ENCODE results near the gene TMC1.

TMC1 gene

DNA sequence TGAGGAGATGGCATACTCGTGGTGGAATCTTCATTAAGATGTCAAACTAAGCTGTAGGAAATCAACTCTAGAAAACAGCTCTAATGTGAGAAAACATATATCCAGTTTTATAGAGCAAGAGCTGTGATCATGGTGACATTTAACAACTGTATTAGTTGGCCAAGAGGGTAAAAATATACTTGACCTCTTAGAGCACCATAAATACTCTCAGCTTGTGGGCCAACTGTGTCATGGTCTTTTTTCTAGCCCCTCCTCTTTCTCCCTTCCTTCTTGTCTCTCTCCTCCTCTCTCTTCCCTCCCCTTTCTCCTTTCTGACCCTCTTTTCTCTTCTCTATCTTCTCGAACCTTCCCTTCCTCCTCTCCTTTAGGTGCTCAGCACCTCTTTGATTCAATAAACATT, 54.7 kb downstream of the TMC1 start:
- no peak for DNase-seq

DNA sequence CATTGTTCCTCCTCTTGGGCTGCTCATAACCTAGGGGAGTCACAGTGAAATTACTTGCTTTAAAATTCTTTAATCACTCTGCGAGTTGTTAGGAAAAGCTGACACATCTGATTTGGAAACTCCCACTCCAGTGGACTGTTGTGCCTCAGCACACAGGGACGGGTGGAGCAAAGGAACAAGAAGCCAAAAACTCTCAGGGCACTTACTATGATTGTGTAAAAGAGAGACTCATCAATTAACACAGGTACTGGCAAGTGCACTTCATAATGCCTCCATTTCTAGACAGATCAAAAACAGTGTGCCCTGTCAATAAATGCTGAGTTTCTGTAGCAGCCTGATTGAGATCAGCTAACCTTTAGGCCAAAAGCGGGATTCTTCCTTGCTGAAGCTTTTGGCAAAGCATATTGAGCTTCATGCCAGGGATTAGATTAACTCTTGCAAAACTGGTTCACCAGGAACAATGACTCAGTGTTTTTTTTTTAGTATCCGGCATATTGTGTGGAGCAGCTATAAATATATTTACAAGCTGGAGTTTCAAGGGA, 55.9 kb downstream of the TMC1 start:
- no peak for DNase-seq

DNA sequence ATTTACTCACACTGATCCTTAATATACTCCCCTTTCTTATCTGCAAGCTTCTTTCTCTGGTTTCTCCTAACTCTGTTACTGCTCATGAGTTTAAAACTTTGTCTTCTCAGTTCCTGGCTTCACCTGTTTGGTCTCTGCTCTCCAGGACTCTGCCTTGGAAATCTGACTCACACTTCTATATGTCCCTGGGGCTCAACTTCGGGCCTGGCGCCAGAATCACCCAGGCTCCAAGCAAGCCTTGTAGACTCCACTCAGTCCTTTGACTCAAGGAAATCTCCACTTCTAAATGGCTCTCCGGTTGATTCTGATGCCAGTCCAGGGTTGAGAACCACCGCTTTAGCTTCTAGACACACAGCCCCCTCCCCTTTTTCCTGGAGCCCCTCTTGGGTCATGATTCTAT, 57.8 kb downstream of the TMC1 start:
- no peak for DNase-seq

DNA sequence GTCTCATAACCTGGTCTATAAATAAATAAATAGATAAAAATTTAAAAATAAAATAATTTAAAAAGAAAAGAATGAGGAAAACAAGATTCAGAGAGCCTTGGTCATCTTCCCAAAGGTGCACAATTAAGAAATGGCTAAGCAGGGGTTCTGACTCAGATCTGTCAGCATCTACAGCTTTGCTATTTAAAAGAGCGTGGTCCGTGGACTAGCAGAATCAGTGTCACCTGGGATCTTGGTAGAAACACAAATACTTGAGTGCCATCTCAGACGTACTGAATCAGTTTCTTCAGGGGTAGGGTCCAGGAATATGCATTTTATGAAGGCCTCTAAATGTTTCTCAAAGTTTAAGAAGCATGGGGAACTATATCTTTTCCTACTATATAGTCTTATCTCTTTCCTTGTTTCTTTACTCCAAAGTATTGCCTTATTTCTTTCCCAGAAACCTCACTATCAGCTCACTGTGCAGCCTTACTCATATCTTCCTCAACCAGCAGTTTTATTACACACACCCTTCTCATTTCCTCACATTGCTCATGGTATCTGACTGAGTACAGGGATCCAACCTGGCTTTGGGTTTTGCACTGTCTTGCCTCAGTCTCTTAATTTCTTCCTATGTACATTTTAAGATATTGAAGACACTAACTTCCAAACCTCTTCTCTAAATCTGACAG, 58.6 kb downstream of the TMC1 start:
- DNase-seq, result no peak

DNA sequence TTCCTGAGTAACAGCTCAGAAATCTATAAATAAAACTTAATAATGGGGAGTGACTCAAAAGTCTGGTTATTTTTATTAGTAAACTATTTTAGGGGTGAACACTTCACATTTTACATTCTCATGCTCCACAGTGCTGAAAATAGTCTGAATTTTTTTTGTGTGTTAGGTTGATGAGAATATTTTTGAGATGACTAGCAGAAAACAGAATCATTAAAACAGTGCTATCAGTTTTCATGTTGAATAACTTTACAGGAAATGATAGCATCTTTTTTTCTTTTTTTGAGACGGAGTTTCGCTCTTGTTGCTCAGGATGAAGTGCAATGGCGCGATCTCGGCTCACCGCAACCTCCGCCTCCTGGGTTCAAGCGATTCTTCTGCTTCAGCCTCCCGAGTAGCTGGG, 60.3 kb downstream of the TMC1 start:
- no peak for DNase-seq

DNA sequence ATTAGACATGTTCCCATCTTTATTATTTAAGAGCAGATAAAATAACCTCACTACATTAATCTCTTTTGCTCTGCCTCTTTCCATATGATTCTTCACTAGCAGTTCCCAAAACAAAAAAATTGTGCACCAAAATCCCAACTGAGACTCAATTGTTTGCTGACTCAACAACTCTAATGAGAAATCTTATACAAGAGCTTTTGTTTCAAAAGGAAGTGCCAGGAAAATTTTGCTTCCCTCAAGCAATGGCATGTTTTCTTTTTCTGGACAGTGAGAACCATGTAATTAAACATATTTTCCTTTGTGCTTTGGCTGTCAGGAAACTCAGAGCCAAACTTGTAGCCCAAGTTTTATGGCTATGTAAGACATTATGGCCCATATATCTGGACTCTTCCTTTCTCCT, 62.0 kb downstream of the TMC1 start:
- DNase-seq, result no peak

DNA sequence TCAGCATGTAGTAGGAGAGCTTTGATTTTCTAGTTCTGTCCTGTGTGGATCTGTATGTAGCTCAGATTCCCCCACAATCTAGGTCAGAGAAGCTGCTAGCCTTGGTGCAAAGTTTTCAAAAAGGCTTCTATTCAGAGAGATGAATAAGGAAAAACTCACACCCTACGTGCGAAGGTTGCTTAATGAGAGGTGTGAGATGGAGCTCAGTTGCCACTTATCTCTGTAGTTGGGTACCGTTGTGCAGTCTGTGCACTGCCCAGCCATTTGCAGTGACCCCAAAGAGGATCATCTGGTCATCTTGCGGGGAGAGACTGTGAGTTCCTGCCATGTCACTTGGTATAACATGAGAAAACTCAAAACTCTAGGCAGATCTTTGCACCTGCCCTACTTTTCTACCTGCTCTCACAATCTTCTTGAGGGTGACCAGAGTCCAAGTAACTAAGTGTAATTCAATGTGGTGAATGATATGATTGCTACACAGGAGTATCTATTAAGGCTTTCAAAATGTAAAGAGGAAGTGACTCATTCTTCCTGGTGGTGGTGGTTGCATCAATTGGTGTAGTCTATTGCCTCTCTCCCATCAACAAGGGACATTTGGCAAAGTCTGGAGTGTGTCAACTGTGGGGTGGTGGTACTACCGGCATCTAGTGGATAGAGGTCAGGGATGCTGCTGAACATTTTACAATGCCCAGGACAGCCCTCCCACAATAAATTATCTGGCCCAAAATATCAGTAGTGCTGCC, 65.2 kb downstream of the TMC1 start:
- no peak for DNase-seq

DNA sequence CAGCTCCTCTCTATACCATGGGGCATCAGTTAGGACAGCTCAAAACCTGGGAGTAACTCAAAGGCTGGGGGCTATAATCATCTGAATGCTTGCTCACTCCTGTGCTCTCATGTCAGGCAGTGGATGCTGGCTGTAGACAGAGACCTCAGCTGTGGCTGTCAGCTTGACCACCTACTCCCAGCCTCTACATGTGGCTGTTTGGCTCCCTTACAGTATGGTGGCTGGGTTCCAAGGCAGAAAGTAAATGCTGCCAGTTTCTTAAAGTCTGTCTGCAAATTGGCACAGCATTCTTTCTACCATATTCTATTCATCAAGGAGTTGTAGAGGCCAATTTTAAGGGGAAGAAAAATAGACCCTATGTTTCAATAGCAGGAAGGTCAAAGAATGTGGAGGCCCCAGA, 66.9 kb downstream of the TMC1 start:
- no peak for DNase-seq

DNA sequence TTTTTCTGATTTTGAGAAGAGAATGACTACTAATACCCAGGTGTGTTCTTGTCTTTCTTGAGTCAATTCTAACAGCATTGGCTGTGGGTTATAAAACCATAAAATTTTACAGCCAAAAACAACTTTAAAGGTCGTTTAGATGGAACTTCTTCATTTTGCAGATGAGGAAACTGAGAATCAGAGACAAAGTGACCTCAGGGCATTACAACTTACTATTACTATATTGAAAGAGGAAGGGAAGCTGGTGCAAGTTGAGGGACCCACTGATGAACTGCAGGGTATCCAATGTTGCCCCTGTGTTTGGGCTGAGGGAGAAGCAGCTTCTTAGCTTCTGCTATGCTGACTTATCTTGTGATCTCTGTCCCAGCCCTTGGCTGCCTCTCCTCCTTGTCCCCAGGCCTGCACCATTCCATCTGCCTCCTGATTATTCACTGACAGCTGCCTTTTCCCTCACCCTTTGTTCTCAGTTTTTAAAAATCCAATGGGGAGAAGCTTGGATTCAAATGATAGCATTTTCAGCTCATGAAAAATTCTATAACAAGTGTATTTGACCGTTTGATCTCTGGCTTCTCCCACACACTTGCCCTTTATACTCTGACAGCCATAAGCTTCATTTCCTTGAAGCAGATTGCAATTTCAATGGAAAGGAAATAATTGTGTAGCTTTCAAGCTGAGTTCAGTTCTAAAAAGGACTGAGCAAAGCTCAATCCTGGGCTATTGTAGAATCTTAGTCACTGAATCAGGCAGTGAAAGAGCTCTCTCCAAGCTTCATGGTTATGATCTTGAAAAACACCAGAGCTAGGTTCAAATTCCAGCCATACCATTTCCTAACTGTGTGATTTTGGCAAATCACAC, 68.5 kb downstream of the TMC1 start:
- DNase-seq, result no peak

DNA sequence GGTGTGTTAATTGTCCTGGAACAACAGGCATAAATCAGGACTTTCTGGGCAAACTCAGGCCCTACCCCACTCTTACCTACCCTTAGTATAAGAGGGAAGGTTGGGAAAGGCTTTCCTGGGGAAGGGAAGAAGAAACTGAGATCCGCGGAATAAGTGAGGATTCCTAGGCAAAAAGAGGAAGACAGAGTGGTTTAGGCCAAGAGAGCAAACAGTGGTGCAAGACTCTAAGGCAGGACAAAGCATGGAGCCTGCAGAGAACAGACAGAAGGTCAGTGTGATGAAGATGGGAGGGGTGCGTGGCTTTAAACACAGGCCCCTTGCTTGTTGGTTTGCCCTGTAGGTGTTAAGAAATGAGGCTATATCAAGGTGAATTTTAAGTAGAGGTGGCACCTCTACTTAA, 69.4 kb downstream of the TMC1 start:
- no peak for DNase-seq

DNA sequence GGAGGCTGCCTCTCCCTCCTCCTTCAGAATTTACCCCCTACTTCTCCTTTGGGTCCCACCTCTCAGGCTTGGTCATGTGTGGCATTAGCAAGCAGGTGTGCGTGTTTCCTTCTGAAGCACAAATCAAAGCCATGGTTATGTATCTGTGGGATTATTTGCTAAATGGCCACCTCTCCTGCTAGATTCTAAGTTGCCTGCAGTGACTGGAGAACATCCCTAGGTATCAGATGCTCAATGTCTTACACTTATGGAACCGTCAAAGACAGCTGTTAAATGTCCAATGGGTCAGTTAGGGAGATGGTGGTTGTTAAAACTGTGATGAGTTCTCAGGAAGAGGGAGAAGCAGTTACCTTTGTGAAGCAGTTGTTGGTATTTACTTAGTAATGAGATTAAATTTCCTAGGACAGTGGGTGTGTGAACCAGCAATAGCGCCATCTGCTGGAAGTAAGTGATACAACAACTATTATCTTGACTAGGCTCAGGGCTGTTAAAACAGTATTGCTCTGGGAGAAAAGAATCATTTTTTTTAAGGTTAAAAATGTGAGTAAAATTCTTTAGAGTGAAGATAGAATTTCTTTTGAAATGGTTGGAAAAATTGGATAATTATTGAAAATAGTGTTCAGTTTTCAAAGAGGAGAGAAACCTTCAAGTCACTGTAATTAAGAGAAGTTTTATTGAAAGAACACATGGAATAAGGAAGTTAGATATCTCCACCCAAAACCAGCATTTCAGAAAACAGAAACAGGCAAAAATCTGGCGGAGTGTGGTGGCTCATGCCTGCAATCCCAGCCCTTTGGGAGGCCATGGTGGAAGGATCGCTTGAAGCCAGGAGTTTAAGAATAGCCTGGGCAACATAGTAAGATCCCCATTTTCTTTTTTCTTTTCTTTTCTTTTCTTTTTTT, 71.3 kb downstream of the TMC1 start:
- DNase-seq, result no peak

DNA sequence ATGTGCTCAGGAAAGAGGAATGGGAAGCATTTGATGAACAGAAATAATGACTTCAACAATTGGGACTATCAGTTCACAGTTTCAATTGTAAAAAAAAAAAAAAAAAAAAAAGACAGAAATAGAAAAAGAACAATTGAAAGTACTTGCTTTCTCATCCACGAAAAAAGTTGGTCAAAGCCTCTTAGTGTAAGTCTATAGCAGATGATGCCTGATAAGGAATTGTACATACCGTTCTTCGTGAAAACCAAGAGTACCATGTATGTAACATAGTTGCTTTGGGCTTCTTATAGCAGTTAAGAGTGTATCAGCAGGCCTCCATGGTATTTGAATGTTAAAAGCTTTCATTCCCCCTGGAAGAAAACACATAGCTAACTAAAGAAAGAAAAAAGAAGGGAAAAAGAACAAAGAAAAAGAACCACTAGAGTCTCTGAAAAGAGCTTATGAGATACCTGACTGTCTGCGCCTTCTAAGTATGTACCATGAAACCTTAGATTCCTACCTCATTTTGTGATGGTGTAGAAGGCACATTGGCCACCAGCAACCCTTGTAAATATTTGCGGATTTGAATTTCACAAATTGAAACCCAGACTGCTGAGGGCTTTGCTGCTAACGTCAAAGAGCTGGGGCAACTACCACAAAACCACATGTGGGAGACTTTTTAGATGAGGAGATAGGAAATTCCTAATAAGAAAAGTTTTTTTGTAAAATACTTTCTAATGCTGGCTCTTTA, 75.2 kb downstream of the TMC1 start:
- no peak for DNase-seq

DNA sequence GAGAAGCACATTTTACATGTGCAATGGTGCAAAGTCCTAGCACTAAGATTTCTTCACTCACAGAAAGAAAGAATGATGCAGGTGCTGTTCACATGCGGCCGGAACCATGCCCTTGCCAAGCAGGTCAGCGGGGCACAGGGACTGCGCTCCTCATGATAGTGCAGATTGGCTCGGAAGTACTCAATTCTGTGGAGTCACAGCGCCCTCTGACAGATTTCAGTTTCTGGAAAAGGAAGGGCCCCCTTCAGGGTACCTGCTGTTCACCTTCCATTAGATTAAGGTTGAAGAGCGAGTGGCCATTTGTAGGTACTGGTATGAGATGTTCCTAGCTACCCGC, 75.7 kb downstream of the TMC1 start:
- no peak for DNase-seq

DNA sequence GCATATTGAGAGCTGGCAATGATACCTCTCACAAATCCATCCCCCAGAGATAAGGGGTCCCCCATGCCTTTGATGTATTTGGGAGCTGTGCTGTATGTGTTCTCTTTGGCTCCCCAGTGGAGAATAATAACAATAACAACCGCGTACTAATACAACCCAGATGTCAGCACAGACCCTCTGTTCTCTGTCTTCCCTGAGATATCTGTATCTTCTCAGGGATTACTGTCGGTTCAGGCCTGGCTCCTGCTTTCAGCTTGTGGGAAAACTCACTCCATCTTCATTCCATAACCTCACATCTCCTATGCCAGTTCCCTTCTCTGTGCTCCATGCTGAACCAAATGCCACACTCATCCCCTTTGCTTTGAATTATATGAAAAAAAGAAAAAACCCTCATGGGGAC, 76.2 kb downstream of the TMC1 start:
- DNase-seq, result no peak

DNA sequence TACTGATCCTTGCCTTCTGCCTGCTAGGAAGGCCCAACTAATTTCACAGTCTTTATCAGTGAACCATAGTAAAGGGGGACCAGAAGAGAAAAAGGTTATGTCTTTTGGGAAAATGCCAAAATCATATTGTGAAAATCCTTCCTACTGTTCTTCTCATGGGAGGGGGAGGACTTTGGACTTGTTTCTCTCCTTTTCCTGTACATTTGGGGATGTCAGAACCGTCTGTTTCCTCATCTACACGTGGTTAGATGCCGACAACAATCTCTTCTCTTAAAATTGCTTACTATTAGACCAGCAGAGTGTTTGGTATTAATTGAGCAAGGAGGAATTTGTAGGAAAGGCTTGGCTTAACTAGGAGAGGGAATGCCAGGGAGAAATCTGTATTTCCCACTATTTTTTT, 77.2 kb downstream of the TMC1 start:
- DNase-seq, result no peak

DNA sequence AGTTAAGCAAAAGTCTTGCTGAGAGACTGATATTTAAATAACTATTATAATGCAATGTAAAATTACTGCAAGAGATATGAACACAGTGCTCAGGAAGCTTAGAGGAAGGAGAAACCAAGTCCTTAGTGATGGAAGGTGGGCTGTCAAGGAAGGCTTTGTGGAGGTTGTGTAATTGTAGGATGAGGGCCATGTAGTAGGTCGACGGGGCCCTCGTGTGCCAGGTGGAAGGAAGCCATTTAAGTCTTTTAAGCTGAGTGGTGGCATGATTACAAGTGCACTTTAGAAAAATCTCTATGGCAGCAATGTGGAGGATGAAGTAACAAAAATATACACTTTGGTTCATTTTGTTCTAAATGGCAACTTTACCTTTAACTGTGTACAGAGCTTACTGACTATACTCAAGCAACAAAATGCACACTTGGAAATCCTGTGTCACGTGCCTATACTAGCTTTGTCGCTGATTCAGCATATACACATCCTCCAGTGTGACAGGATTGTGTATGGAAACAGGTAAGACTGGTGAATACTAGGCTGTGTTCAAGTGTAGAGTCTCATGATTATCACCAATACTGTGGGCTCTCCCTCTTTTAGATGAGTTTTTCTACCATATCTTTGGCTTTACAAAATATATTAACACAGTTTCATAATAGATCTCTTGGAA, 78.6 kb downstream of the TMC1 start:
- DNase-seq, result no peak

DNA sequence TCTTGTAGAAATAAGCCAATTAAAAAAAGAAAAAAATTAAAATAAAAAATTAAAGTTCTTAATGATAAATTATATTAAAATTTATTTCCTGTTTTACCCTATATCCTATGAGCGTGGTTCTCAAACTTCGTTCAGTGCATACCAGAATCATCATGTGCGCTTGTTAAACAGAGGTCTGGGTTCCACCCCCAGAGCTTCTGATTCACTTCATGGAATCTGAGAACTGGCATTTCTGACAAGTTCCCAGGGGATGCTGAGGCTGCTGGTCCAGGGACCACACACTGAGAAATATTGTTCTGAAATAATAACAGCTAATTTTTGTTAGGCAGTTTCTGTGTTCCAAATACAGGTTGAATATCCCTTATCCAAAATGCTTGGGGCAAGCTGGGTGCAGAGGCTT, 79.3 kb downstream of the TMC1 start:
- DNase-seq, result no peak

DNA sequence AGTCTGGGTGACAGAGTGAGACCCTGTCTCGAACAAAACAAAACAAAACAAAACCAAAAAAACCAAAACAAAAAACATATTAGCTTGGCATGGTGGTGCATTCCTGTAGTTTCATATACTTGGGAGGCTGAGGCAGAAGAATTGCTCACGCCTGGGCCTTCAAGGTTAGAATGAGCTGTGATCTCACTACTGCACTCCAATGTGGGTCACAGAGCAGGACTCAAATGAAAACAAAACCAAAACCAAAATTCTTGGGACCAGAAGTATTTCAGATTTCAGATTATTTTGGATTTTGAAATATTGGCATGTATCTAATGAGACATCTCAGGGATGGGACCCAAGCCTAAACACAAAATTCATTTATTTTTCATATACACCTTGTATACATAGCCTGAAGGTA, 80.2 kb downstream of the TMC1 start:
- DNase-seq, result no peak

DNA sequence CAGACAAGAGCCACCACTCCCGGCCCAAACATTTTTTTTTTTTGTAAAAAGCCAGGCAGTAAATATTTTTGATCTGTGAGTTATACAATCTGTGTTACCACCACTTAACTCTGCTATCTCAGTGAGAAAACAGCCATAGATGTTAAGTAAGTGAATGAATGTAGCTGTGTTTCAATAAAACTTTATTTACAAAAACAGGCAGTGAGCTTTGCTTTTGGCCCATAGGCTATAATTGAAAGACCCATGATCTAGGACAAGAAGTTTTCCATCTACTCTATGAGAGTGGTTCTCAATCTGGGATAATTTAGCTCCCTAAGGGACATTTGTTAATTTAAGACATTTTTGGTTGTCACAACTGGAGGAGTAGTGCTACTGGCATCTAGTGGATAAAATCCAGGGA, 91.0 kb downstream of the TMC1 start:
- no peak for DNase-seq

DNA sequence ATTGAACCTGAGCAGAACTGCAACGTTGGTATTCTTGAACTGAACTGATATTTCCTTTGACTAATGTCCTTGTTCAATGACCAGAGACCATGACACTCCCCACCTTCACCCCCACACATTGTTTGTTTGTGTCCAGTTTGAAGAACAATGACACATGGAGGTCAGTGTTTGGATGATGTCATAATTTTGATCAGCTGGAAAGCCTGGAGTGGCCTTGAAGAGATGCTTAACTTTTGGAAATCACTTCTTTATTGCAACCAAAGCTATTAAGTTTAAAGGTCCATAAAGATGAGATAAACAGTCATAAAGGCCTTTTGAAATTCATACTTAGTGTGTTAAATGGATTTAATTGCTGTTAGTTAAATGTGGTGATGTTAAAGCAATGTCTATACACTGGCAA, 92.7 kb downstream of the TMC1 start:
- no peak for DNase-seq

DNA sequence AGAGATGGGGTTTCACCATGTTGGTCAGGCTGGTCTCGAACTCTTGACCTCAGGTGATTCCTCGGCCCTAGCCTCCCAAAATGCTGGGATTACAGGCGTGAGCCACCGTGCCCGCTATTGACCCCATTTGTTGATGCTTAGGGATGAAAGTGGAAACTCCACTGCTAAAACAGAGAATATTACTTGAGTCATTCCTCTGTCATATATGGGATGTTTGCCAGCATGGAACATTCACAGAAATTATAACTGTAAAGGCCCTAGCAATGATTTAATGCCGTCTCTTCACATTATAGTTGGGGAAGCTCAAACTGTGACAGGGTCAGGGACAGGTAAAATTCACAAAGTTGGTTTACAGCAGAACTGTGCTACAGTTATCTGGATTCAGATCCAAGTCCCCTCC, 94.5 kb downstream of the TMC1 start:
- no peak for DNase-seq

Measured in T-helper 9 cell (primary cell).